Measurements from ENCODE around the gene CMSS1.

CMSS1 gene

DNA sequence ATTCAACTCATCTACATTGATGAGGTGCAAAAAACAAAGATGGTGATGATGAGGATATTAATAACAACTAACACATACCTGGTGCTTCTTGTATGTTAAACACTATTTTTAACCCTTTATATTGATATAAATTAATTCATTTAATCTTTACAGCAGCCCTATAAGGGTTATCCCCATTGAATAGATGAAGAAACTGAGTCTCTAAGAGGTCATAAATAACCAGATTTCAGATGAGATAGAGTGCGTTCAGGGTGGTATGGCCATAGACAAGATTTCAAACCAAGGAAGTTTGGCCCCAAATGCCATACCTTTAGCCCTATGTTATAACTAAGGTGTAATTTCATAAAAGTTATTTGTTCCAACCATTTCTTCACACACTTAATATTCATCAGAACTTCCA lies 82.6 kb downstream of the CMSS1 start:
- no peak overlapping the region for H3K4me3 ChIP-seq (ENCODE audit: insufficient read length, low read depth)
- H3K36me3 ChIP-seq (ENCODE audit: insufficient read depth, insufficient read length, low read length), result no peaks in the 10 kb centered on the region
- no peak for DNase-seq (ENCODE audit: low read depth, low spot score)
- TF ChIP-seq YY1 (IDR thresholded peaks at IDR 0.05; ENCODE audit: insufficient read depth, insufficient read length) (no peak), SUZ12 (IDR thresholded peaks at IDR 0.05; ENCODE audit: extremely low read depth, insufficient read depth, insufficient read length) (no peak), ZNF274 (IDR thresholded peaks at IDR 0.05; ENCODE audit: low read depth, low read length) (no peak)
- no peaks in the 10 kb centered on the region for H3K4me1 ChIP-seq (ENCODE audit: insufficient read depth, insufficient read length)
- H3K27me3 ChIP-seq (ENCODE audit: insufficient read depth, insufficient read length), result no peaks in the 10 kb centered on the region
- H3K9ac ChIP-seq (ENCODE audit: insufficient read length, low read depth), result no peak overlapping the region
- H3K9me3 ChIP-seq (ENCODE audit: insufficient read depth, low read length), result no peaks in the 10 kb centered on the region

DNA sequence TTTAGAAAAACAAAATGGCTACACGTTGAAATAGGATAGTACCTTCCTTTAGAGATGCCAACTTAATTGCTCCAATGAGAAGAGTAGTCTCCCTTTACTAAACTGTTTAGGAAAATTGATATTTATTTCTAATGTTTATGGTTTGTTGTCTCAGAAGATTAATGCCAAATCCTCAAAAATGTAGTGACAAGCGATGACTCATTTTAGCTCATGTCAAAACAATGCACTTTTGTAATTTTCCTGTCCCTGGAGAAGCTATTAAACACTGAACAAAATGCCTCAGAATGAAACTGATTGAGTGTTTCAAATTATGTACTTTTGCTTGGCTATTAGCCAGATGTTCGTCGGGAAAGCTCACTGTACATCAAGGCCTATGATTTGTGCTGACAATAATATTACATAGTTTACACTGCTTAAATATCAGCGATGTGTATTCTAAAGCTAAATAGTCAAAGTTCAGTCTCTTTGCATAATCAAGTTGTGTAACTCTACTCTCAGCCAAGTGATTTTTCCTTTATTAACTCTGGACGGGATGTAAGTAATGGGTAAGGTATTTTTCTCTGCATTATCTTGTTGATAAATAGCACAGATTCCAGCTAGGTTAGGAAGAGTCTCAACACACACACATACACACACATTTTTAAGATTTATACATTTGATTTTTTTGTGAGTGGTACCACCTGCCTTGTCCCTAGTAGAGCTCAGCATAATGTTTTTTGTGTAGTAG lies 83.7 kb downstream of the CMSS1 start:
- Histone ChIP-seq H3K4me1 (ENCODE audit: insufficient read depth, insufficient read length) (no peaks in the 10 kb centered on the region), H3K9ac (ENCODE audit: insufficient read length, low read depth) (no peak overlapping the region), H3K9me3 (ENCODE audit: insufficient read depth, low read length) (no peaks in the 10 kb centered on the region), H3K36me3 (ENCODE audit: insufficient read depth, insufficient read length, low read length) (no peaks in the 10 kb centered on the region), H3K27me3 (ENCODE audit: insufficient read depth, insufficient read length) (no peaks in the 10 kb centered on the region), H3K4me3 (ENCODE audit: insufficient read length, low read depth) (no peak overlapping the region)
- TF ChIP-seq ZNF274 (IDR thresholded peaks at IDR 0.05; ENCODE audit: low read depth, low read length), result no peak
- no peak for TF ChIP-seq SUZ12 (IDR thresholded peaks at IDR 0.05; ENCODE audit: extremely low read depth, insufficient read depth, insufficient read length)
- no peak for TF ChIP-seq YY1 (IDR thresholded peaks at IDR 0.05; ENCODE audit: insufficient read depth, insufficient read length)
- no peak for DNase-seq (ENCODE audit: low read depth, low spot score)

DNA sequence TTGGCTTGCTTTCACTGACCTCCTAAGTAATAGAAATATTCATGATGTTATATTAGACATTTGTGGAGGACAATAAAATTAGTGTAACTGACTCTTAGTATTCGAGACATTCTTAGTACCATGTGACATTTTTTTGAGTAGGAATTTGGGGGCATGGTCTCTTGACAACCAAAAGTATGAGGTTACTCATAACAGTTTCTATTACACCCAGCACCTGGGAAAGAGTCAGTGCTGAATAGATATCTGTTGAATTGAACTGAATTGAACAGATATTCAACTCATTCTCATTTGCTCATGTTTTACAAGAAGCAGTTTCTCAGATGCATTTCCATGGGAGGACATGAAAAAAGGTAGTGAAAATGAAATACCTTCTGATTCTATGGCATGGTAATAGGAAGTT lies 84.4 kb downstream of the CMSS1 start:
- DNase-seq (ENCODE audit: low read depth, low spot score), result no peak
- Histone ChIP-seq H3K4me3 (ENCODE audit: insufficient read length, low read depth) (no peak overlapping the region), H3K9ac (ENCODE audit: insufficient read length, low read depth) (no peak overlapping the region), H3K9me3 (ENCODE audit: insufficient read depth, low read length) (no peaks in the 10 kb centered on the region), H3K4me1 (ENCODE audit: insufficient read depth, insufficient read length) (no peaks in the 10 kb centered on the region), H3K36me3 (ENCODE audit: insufficient read depth, insufficient read length, low read length) (no peaks in the 10 kb centered on the region), H3K27me3 (ENCODE audit: insufficient read depth, insufficient read length) (no peaks in the 10 kb centered on the region)
- TF ChIP-seq ZNF274 (IDR thresholded peaks at IDR 0.05; ENCODE audit: low read depth, low read length), result no peak

DNA sequence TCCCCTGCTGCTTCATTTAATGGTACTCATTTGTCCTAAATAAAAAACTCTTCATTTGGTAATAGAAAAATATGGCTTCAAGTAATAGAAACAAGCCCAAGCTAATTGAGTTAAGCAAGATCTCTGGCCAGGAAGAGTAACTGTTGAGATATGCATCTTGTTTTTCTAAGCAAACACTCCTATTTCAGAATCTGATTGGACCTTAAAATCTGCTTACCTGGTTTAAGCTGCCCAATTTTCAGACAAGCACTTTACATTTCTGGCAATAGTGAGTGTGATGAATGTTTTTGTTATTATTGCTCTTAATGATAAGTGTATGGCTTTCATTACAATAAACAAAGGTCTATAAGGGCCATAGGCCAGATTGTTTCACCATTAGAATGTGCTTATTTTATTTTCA lies 86.2 kb downstream of the CMSS1 start:
- no peak for DNase-seq (ENCODE audit: low read depth, low spot score)
- H3K4me1 ChIP-seq (ENCODE audit: insufficient read depth, insufficient read length), result no peaks in the 10 kb centered on the region
- H3K4me3 ChIP-seq (ENCODE audit: insufficient read length, low read depth), result no peak overlapping the region
- no peak overlapping the region for H3K9ac ChIP-seq (ENCODE audit: insufficient read length, low read depth)
- no peak for TF ChIP-seq SUZ12 (IDR thresholded peaks at IDR 0.05; ENCODE audit: extremely low read depth, insufficient read depth, insufficient read length)
- TF ChIP-seq YY1 (IDR thresholded peaks at IDR 0.05; ENCODE audit: insufficient read depth, insufficient read length), result no peak
- no peak for TF ChIP-seq ZNF274 (IDR thresholded peaks at IDR 0.05; ENCODE audit: low read depth, low read length)
- H3K36me3 ChIP-seq (ENCODE audit: insufficient read depth, insufficient read length, low read length), result no peaks in the 10 kb centered on the region
- H3K9me3 ChIP-seq (ENCODE audit: insufficient read depth, low read length), result no peaks in the 10 kb centered on the region
- no peaks in the 10 kb centered on the region for H3K27me3 ChIP-seq (ENCODE audit: insufficient read depth, insufficient read length)

DNA sequence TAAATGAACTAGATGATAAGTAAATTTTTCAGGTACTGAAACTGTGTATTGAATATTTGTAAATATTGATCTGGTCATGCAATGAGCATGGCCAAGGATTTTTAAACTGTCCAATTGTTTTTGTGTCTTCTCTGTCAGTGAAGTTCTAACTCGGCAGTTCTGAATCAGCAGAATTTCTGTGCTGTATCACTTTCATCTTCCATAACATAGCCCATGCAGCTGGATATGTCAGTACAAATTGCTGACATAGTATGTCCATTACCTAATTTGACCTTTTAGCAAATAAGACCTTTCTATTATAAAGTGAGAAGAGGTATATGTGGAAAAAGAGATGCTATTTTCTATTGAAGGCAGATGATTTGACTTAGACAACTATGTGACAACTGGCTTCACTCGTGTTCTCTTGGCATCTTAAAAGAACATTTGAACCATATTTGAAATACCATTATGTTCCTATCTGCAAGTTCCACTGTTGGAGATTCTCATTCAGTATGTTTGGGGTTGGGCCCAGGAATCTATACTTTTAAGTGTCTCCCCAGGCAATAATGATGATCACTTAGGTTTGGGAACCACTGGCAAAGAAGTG lies 90.4 kb downstream of the CMSS1 start:
- H3K9ac ChIP-seq (ENCODE audit: insufficient read length, low read depth), result no peak overlapping the region

DNA sequence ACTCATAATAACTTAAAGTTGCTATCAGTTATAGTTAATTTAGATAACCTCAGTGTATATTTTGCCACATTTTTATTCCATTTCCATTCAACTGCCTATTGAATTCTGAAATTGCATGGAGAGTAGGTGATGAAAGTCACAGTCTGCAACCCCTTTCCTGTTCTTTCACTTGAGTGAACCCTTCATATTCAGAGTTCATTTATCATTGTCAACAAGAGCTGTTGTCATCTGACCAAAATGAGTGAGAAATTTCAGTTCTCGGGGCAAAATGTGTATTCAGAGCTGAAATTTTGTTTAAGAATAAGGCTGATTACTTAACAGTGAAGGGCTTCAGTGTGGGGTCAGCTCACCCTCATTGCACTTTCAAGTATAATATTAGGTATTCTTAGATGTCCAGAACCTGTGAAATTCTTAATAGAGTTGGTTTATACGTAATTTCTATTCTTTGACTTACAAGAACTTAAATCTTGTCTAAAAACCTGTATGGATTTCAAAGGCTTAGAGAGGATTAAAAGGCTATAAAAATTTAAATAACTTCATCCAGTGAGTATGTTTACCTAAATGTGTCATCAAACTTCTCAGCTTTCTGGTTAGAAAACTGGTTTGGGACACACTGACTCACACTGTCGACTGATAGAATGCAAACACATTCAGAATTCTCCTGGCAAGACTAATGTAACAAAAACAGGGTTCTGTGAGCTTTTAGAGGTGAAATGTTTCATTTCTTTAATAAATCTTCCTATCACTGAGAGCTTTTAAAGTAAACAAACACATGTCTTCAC lies 92.2 kb downstream of the CMSS1 start:
- H3K9me3 ChIP-seq (ENCODE audit: insufficient read depth, low read length), result no peaks in the 10 kb centered on the region
- no peaks in the 10 kb centered on the region for H3K27me3 ChIP-seq (ENCODE audit: insufficient read depth, insufficient read length)
- H3K9ac ChIP-seq (ENCODE audit: insufficient read length, low read depth), result no peak overlapping the region
- no peak for DNase-seq (ENCODE audit: low read depth, low spot score)
- TF ChIP-seq YY1 (IDR thresholded peaks at IDR 0.05; ENCODE audit: insufficient read depth, insufficient read length) (no peak), ZNF274 (IDR thresholded peaks at IDR 0.05; ENCODE audit: low read depth, low read length) (no peak), SUZ12 (IDR thresholded peaks at IDR 0.05; ENCODE audit: extremely low read depth, insufficient read depth, insufficient read length) (no peak)
- no peaks in the 10 kb centered on the region for H3K4me1 ChIP-seq (ENCODE audit: insufficient read depth, insufficient read length)
- no peaks in the 10 kb centered on the region for H3K36me3 ChIP-seq (ENCODE audit: insufficient read depth, insufficient read length, low read length)
- no peak overlapping the region for H3K4me3 ChIP-seq (ENCODE audit: insufficient read length, low read depth)

More for the DNA sequence above, 90.4 kb downstream of the CMSS1 start:
- no peaks in the 10 kb centered on the region for H3K4me1 ChIP-seq (ENCODE audit: insufficient read depth, insufficient read length)
- no peak overlapping the region for H3K4me3 ChIP-seq (ENCODE audit: insufficient read length, low read depth)
- no peaks in the 10 kb centered on the region for H3K27me3 ChIP-seq (ENCODE audit: insufficient read depth, insufficient read length)
- H3K36me3 ChIP-seq (ENCODE audit: insufficient read depth, insufficient read length, low read length), result no peaks in the 10 kb centered on the region
- no peaks in the 10 kb centered on the region for H3K9me3 ChIP-seq (ENCODE audit: insufficient read depth, low read length)
- no peak for TF ChIP-seq YY1 (IDR thresholded peaks at IDR 0.05; ENCODE audit: insufficient read depth, insufficient read length)
- no peak for DNase-seq (ENCODE audit: low read depth, low spot score)

DNA sequence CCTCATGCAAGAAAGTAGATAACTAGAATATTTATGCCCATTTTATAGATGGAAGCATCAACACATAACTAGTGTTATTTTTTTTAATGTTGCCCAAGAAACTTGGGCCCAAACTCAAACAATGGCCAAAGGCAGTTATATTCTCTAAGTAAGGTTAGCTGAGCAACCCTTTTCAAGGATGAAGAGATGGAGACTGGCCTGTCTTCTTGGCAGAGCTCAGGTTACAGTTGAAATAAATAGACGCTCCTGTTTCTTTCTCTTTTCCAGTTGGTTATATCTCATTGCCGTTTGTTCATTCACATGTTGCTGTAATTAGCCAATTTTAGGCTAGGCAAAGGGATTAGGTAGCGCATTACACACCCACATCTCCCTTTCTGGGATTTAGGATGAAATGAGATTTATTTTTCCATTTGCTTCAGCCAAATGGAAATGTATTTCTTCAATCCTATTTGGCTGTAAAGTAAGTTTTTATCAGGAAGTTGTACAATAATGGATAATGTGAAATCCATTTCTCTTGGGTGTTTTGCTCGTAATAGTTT lies 93.2 kb downstream of the CMSS1 start:
- H3K4me1 ChIP-seq (ENCODE audit: insufficient read depth, insufficient read length), result no peaks in the 10 kb centered on the region
- H3K9me3 ChIP-seq (ENCODE audit: insufficient read depth, low read length), result no peaks in the 10 kb centered on the region
- no peak overlapping the region for H3K4me3 ChIP-seq (ENCODE audit: insufficient read length, low read depth)
- H3K36me3 ChIP-seq (ENCODE audit: insufficient read depth, insufficient read length, low read length), result no peaks in the 10 kb centered on the region
- H3K27me3 ChIP-seq (ENCODE audit: insufficient read depth, insufficient read length), result no peaks in the 10 kb centered on the region
- TF ChIP-seq ZNF274 (IDR thresholded peaks at IDR 0.05; ENCODE audit: low read depth, low read length), result no peak
- no peak for TF ChIP-seq YY1 (IDR thresholded peaks at IDR 0.05; ENCODE audit: insufficient read depth, insufficient read length)
- TF ChIP-seq SUZ12 (IDR thresholded peaks at IDR 0.05; ENCODE audit: extremely low read depth, insufficient read depth, insufficient read length), result no peak
- no peak overlapping the region for H3K9ac ChIP-seq (ENCODE audit: insufficient read length, low read depth)
- no peak for DNase-seq (ENCODE audit: low read depth, low spot score)
